Colon (tissue), 2 donors: ENCODE data around the gene ATF7.

ENCODE experiments used
- FAIRE-seq: peaks from 2 replicates; lab custom pipeline; 2012; peaks lifted over from hg19 to GRCh38; lab: Jason Lieb, UNC
- donor health status: control.
- donor health status: control.

The ATF7 gene

GRCh38 chr12:53523131-53523530 is 103.1 kb downstream of the ATF7 start:
- no peak for FAIRE-seq

GRCh38 chr12:53518381-53518780 is 107.8 kb downstream of the ATF7 start:
- FAIRE-seq = no peak

- no peak for FAIRE-seq
Observed at GRCh38 chr12:53516758-53517455, 109.3 kb downstream of the ATF7 start.

GRCh38 chr12:53515291-53515680 is 110.9 kb downstream of the ATF7 start:
- FAIRE-seq = no peak

GRCh38 chr12:53514628-53515290 is 111.4 kb downstream of the ATF7 start:
- FAIRE-seq = no peak

- FAIRE-seq = no peak
Observed at GRCh38 chr12:53513712-53514410, 112.3 kb downstream of the ATF7 start.

GRCh38 chr12:53510181-53510812 is 115.9 kb downstream of the ATF7 start:
- FAIRE-seq = no peak

GRCh38 chr12:53508534-53509170 is 117.5 kb downstream of the ATF7 start:
- no peak for FAIRE-seq

GRCh38 chr12:53507603-53507885 is 118.6 kb downstream of the ATF7 start:
- FAIRE-seq = no peak

GRCh38 chr12:53506881-53507602 is 119.1 kb downstream of the ATF7 start, which contains the start of gene NPFF:
Gene NPFF, minus strand, starts transcription at chr12:53507484. Its CDS starts 10 bp downstream, at chr12:53507474.
- no peak for FAIRE-seq

GRCh38 chr12:53506450-53506785 is 119.8 kb downstream of the ATF7 start:
- no peak for FAIRE-seq

GRCh38 chr12:53505555-53506449 is 120.4 kb downstream of the ATF7 start:
- no peak for FAIRE-seq

GRCh38 chr12:53505086-53505485 is 121.1 kb downstream of the ATF7 start:
- FAIRE-seq = no peak

- no peak for FAIRE-seq
Observed at GRCh38 chr12:53504004-53504920, 121.9 kb downstream of the ATF7 start.

- no peak for FAIRE-seq
Observed at GRCh38 chr12:53502983-53503728, 123.0 kb downstream of the ATF7 start.

- no peak for FAIRE-seq
Observed at GRCh38 chr12:53502331-53502730, 123.9 kb downstream of the ATF7 start.

GRCh38 chr12:53501615-53502181 is 124.5 kb downstream of the ATF7 start:
- FAIRE-seq = no peak

GRCh38 chr12:53500776-53501614 is 125.2 kb downstream of the ATF7 start, which contains the start of gene TARBP2:
Gene TARBP2, plus strand, starts transcription at chr12:53501283. Its CDS starts 126 bp downstream, at chr12:53501409.
- no peak for FAIRE-seq
